ENCODE data around the gene ITPK1.

Gene ITPK1

GRCh38 chr14:92922155-92922735 is 193.5 kb downstream of the ITPK1 start:
- peak; percentile 30; the same call in 1 of the 2 replicates for TF ChIP-seq FOXM1 (IDR thresholded peaks at IDR 0.05; ENCODE audit: borderline replicate concordance, low read depth)
- no peak for TF ChIP-seq USF1 (IDR thresholded peaks at IDR 0.05)

- TF ChIP-seq CREB1 (IDR thresholded peaks at IDR 0.05; ENCODE audit: low read depth) = no peak
Observed at GRCh38 chr14:92920001-92920400, 195.7 kb downstream of the ITPK1 start.

- no peak for TF ChIP-seq ZBTB7A (IDR thresholded peaks at IDR 0.05; ENCODE audit: low read depth)
- no peak for TF ChIP-seq EP300 (IDR thresholded peaks at IDR 0.05; ENCODE audit: borderline replicate concordance)
- TF ChIP-seq YY1 (IDR thresholded peaks at IDR 0.05; ENCODE audit: low read depth) = no peak
- TF ChIP-seq REST (IDR thresholded peaks at IDR 0.05; ENCODE audit: low read depth) = no peak
- no peak for TF ChIP-seq RAD21 (IDR thresholded peaks at IDR 0.05; ENCODE audit: low read depth)
- TF ChIP-seq EGR1 (IDR thresholded peaks at IDR 0.05) = no peak
- no peak for TF ChIP-seq FOXM1 (IDR thresholded peaks at IDR 0.05; ENCODE audit: borderline replicate concordance, low read depth)
- no peak for TF ChIP-seq NFIC (IDR thresholded peaks at IDR 0.05)
Observed at GRCh38 chr14:92917956-92918355, 197.8 kb downstream of the ITPK1 start.

GRCh38 chr14:92917041-92917940 is 198.4 kb downstream of the ITPK1 start:
- TF ChIP-seq FOXM1 (IDR thresholded peaks at IDR 0.05; ENCODE audit: borderline replicate concordance, low read depth) (no peak), RAD21 (IDR thresholded peaks at IDR 0.05; ENCODE audit: low read depth) (no peak), NFIC (IDR thresholded peaks at IDR 0.05) (no peak), EGR1 (IDR thresholded peaks at IDR 0.05) (no peak), ZBTB7A (IDR thresholded peaks at IDR 0.05; ENCODE audit: low read depth) (no peak), CEBPB (IDR thresholded peaks at IDR 0.05) (no peak), CREB1 (IDR thresholded peaks at IDR 0.05; ENCODE audit: low read depth) (no peak), YY1 (IDR thresholded peaks at IDR 0.05; ENCODE audit: low read depth) (no peak), REST (IDR thresholded peaks at IDR 0.05; ENCODE audit: low read depth) (no peak)

GRCh38 chr14:92916201-92916600 is 199.5 kb downstream of the ITPK1 start:
- TF ChIP-seq RAD21 (IDR thresholded peaks at IDR 0.05; ENCODE audit: low read depth) (no peak), ZBTB7A (IDR thresholded peaks at IDR 0.05; ENCODE audit: low read depth) (no peak), CREB1 (IDR thresholded peaks at IDR 0.05; ENCODE audit: low read depth) (no peak), NFIC (IDR thresholded peaks at IDR 0.05) (no peak), FOXM1 (IDR thresholded peaks at IDR 0.05; ENCODE audit: borderline replicate concordance, low read depth) (no peak), EGR1 (IDR thresholded peaks at IDR 0.05) (no peak)

- peak; percentile 65 for TF ChIP-seq EGR1 (IDR thresholded peaks at IDR 0.05)
- TF ChIP-seq REST (IDR thresholded peaks at IDR 0.05; ENCODE audit: low read depth) = peak; percentile 98
- peak; percentile 79 for TF ChIP-seq TEAD4 (IDR thresholded peaks at IDR 0.05)
- TF ChIP-seq NFIC (IDR thresholded peaks at IDR 0.05) = no peak
Observed at GRCh38 chr14:92914087-92914656, 201.6 kb downstream of the ITPK1 start.

Measured in Ishikawa (cell line).